Smooth muscle cell (in vitro differentiated cells): ENCODE results near the gene GRK2. TPM values are rescaled to one million over a fixed set of nuclear protein-coding genes. Genes with fewer than 3 reads are reported as not detected.
"Not testable (repeated sequence)": the region's sequence is repeated elsewhere in the genome, so short reads cannot be mapped to it uniquely, and the experiment has no call there.

Source experiments
- DNase-seq: peaks from one replicate; lab custom pipeline; 2025; ENCODE audit not compliant: unreplicated experiment; lab: John Stamatoyannopoulos, UW
- H2AFZ ChIP-seq: fragments of 200-600 bp; sonication (generic); 2 replicates; pipeline ENCODE4 v1.6.0; 2016; ENCODE audit warnings: antibody characterized with exemption, low read depth, mild to moderate bottlenecking
- H3F3A ChIP-seq: fragments of 200-600 bp; sonication (generic); 2 replicates; pipeline ENCODE4 v1.6.0; 2017; ENCODE audit warnings: antibody characterized with exemption, low read depth
- H3K27ac ChIP-seq: fragments of 200-600 bp; sonication (generic); 2 replicates; pipeline ENCODE4 v1.5.1; 2016; ENCODE audit warnings: low read depth, mild to moderate bottlenecking
- H3K27me3 ChIP-seq: fragments of 200-600 bp; sonication (generic); 2 replicates; pipeline ENCODE4 v1.6.1; 2016; ENCODE audit warnings: low read depth, mild to moderate bottlenecking
- H3K36me3 ChIP-seq: fragments of 200-600 bp; sonication (generic); 2 replicates; pipeline ENCODE4 v1.5.1; 2016; ENCODE audit warnings: low read depth
- H3K4me1 ChIP-seq: fragments of 200-600 bp; sonication (generic); 2 replicates; pipeline ENCODE4 v1.5.1; 2016; ENCODE audit warnings: low read depth
- H3K4me2 ChIP-seq: fragments of 200-600 bp; sonication (generic); 2 replicates; pipeline ENCODE4 v1.6.0; 2016; ENCODE audit warnings: mild to moderate bottlenecking
- H3K4me3 ChIP-seq: fragments of 200-600 bp; sonication (generic); 2 replicates; pipeline ENCODE4 v1.5.1; 2016; ENCODE audit warnings: mild to moderate bottlenecking
- H3K79me2 ChIP-seq: fragments of 200-600 bp; sonication (generic); 2 replicates; pipeline ENCODE4 v1.6.0; 2016; ENCODE audit warnings: low read depth, mild to moderate bottlenecking
- H3K9ac ChIP-seq: fragments of 200-600 bp; sonication (generic); 2 replicates; pipeline ENCODE4 v1.6.0; 2016; ENCODE audit warnings: low read depth
- H3K9me3 ChIP-seq: fragments of 200-600 bp; sonication (generic); replicated peaks from 2 replicates; pipeline ENCODE4 v1.5.1; 2016; ENCODE audit warnings: low read depth
- H4K20me1 ChIP-seq: fragments of 200-600 bp; sonication (generic); 2 replicates; pipeline ENCODE4 v1.6.0; 2016; ENCODE audit warnings: low read depth
- CTCF ChIP-seq: fragments of 200-600 bp; sonication (generic); IDR thresholded peaks from 2 replicates; pipeline ENCODE4 v1.5.1; 2017; ENCODE audit warnings: borderline replicate concordance, mild to moderate bottlenecking, antibody characterized with exemption; ENCODE audit not compliant: insufficient read depth, poor library complexity, severe bottlenecking
- WGBS: methylation state at CpG from one replicate; pipeline ENCODE4 v1.1.7; 2016; ENCODE audit warnings: low lambda C conversion rate; 5-methylcytosine and 5-hydroxymethylcytosine counted together
- polyA plus RNA-seq: library from polyadenylated mRNA; unstranded; fragments of >200 nt; fragmentation: Nextera tagmentation; extraction: Ambion mirVana; gene quantifications from 2 replicates; pipeline ENCODE4 v1.2.1, GENCODE V29; 2016
- total RNA-seq: library from RNA; depleted of rRNA; stranded (reverse); fragments of >200 nt; gene quantifications from 2 replicates; pipeline ENCODE4 v1.2.3, GENCODE V29; 2014

GRK2 gene
- total and polyA plus RNA-seq, 2 experiments from 2014 or later, result 22.2 to 42.5 TPM

DNA sequence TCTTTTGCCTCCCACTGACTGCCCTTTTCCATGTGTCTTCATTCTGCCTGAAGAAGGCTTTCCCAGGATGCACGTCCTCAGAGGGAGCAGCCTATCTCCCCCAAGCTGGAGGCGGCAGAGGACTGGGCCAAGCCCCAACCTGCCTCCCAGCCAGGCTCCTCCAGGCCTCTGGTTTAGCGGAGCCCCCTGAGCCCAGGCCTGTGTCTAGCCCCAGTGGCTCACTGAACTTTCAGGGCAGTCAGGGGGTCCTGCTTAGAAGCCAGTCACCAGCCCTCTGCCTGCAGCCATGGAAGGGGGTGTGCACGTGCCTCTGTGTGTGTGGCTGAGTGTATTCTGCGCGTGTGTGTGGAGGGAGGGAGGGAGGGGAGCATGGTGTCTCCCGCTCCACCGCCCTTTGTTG, 10.4 kb upstream of the GRK2 start:
- Histone ChIP-seq H3K9me3 (no peaks in the 10 kb centered on the region), H3K4me1 (no peaks in the 10 kb centered on the region), H3K27ac (no peak overlapping the region), H3K9ac (no peak overlapping the region), H3K27me3 (no peaks in the 10 kb centered on the region), H4K20me1 (peaks cover 24% of the 10 kb centered on the region), H3K4me2 (no peak overlapping the region), H3F3A (peaks cover 18% of the 10 kb centered on the region), H3K36me3 (peaks cover 15% of the 10 kb centered on the region), H3K79me2 (no peaks in the 10 kb centered on the region), H2AFZ (no peak overlapping the region), H3K4me3 (no peak overlapping the region)
- no peak for DNase-seq
- 96% methylated on average over 8 of the region's 8 CpGs for WGBS
- no peak for TF ChIP-seq CTCF

DNA sequence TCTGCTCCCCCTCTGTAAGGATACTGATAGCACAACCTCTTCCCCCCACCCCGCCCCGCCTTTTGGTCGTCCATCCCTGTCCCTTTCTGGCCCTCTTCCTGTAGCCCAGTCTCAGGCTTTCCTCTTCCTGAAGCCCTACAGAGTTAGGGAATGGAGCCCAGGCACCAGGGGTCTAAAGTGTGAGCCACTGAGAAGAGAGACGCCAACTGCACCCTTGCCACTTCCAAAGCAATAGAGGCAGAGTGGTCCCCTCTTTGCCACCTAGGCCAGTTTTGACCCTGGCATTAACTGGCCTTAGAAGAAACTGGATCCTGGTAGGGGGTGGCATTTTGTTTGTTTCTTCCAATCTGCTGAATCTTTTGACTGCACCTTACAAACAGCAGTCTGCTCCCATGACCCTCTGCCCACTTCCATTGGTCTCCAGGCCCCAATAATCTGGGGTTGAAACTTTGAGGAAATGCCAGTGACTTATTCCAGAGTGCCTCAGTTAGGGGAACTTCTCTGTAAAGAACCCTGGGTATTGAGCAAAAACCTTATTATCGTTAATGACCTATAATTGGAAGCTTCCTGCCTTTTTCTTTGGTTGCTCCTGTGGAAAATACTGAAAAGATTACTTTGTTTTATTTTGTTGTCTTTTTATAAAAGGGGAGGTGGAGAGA, 9.7 kb upstream of the GRK2 start:
- 93% methylated on average over 5 of the region's 5 CpGs for WGBS
- DNase-seq, result no peak
- TF ChIP-seq CTCF, result no peak

GRCh38 chr11:67260406-67260805, 5.9 kb upstream of the GRK2 start:
- H3K4me1 ChIP-seq, result no peaks in the 10 kb centered on the region
- DNase-seq, result no peak
- 96% methylated on average over 6 of the region's 6 CpGs for WGBS
- H3K9me3 ChIP-seq, result no peaks in the 10 kb centered on the region
- peaks cover 8% of the 10 kb centered on the region for H4K20me1 ChIP-seq
- no peak overlapping the region for H3K27ac ChIP-seq
- no peak overlapping the region for H3K4me2 ChIP-seq
- H3K4me3 ChIP-seq, result no peak overlapping the region
- H3K27me3 ChIP-seq, result no peaks in the 10 kb centered on the region
- no peak overlapping the region for H3K9ac ChIP-seq
- no peaks in the 10 kb centered on the region for H3K79me2 ChIP-seq
- peaks cover 12% of the 10 kb centered on the region for H3F3A ChIP-seq
- TF ChIP-seq CTCF, result no peak
- H2AFZ ChIP-seq, result no peak overlapping the region
- no peaks in the 10 kb centered on the region for H3K36me3 ChIP-seq

More for the DNA sequence above, 9.7 kb upstream of the GRK2 start:
- H3K79me2 ChIP-seq, result no peaks in the 10 kb centered on the region
- peaks cover 16% of the 10 kb centered on the region for H4K20me1 ChIP-seq
- no peaks in the 10 kb centered on the region for H3K27me3 ChIP-seq
- H2AFZ ChIP-seq, result no peak overlapping the region
- H3F3A ChIP-seq, result peaks cover 11% of the 10 kb centered on the region
- H3K4me2 ChIP-seq, result no peak overlapping the region
- no peak overlapping the region for H3K9ac ChIP-seq
- peaks cover 9% of the 10 kb centered on the region for H3K36me3 ChIP-seq
- no peaks in the 10 kb centered on the region for H3K9me3 ChIP-seq
- no peaks in the 10 kb centered on the region for H3K4me1 ChIP-seq
- H3K4me3 ChIP-seq, result no peak overlapping the region
- no peak overlapping the region for H3K27ac ChIP-seq

DNA sequence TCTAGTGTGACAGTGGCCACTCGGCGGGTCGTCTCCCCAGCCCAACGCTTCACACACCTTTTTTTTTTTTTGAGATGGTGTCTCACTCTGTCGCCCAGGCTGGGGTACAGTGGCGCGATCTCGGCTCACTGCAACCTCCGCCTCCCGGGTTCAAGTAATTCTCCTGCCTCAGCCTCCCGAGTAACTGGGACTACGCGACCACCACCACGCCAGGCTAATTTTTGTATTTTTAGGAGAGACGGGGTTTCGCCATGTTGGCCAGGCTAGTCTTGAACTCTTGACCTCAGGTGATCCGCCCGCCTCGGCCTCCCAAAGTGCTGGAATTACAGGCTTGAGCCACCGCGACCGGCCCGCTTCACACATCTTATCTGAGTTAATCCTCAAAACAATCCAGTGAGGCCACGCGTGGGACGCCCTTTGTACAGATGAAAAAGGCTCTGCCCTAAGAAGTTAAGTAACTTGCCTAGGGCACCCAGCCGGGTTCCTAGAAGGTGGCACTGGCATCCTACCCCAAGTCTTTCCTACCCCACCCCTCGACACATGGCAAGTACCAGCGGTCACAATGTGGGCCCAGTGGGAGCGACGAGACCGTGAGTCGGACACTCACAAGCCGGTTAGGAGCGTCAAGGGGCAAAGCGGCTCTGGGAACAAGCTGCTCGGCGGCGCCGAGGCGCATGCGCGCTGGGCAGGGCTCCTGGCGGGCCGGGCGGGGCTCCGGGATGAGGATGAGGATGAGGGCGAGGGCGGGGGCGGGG, 5.2 kb upstream of the GRK2 start:
- Histone ChIP-seq H3K4me2 (peak overlapping the region; percentile 87), H3F3A (peaks cover 12% of the 10 kb centered on the region), H3K4me3 (peak overlapping the region; percentile 46)
- H3K27me3 ChIP-seq, H3K27ac ChIP-seq, H4K20me1 ChIP-seq, H3K9ac ChIP-seq, H3K9me3 ChIP-seq, H3K79me2 ChIP-seq, H2AFZ ChIP-seq, H3K36me3 ChIP-seq, H3K4me1 ChIP-seq: not testable (repeated sequence)
- WGBS, result 36% methylated on average over 50 of the region's 50 CpGs
- DNase-seq, result peak; percentile 29
